Measurements from ENCODE around the gene KIAA0753. TPM values are rescaled to one million over a fixed set of nuclear protein-coding genes. Genes with fewer than 3 reads are reported as not detected.

The KIAA0753 gene
- total RNA-seq, 1 experiment from 2014 or later: 6.9 TPM

DNA sequence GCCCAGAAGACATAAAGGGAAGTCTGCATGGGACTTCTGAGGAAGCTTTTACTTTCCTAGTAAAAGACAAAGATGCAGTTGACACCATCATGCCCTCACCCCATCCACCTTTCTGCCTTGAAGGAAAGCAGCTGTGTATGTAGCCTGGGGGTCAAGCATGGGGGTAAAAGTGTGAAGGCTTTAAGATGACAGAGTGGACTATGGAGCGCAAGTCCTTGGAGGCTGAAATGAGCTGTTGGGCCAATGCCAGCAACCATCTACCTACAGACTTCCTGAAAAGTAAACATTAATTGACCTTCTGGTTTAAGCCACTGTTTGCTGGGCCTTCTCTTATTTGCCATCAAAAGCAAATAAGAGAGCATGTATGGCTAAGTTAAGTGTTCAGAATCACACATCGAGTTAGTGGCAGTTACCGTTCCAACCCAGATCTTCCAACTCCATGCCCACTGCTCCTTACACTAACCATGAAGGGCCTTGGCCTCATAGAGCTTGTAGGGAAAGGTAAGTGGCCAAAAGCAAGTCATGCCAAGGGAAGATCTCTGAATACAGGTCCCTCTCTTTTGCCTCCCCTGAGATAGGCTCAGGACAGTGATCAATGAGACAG, 42.7 kb upstream of the KIAA0753 start:
- Histone ChIP-seq H3K79me2 (ENCODE audit: low read length) (no peaks in the 10 kb centered on the region), H3K9me2 (replicated peaks; ENCODE audit: low read length) (no peaks in the 10 kb centered on the region), H3K27ac (ENCODE audit: low read length) (no peak overlapping the region), H3K4me2 (ENCODE audit: low read length) (no peak overlapping the region), H3K9ac (ENCODE audit: low read length) (no peak overlapping the region), H4K20me1 (ENCODE audit: low read length) (no peaks in the 10 kb centered on the region), H3K4me1 (ENCODE audit: insufficient read depth, low read length) (peaks cover 18% of the 10 kb centered on the region), H3K27me3 (ENCODE audit: low read length) (no peaks in the 10 kb centered on the region), H3F3A (ENCODE audit: low read length, unreplicated experiment) (no peaks in the 10 kb centered on the region), H3K4me3 (ENCODE audit: low read length) (no peak overlapping the region), H3K36me3 (ENCODE audit: low read depth, low read length) (no peaks in the 10 kb centered on the region), H2AFZ (ENCODE audit: low read length) (no peak overlapping the region), H3K9me3 (ENCODE audit: low read length) (no peaks in the 10 kb centered on the region)
- BruUV-seq (replicated peaks): no TSS peak
- no peak for ATAC-seq
- TF ChIP-seq CTCF (conservative IDR thresholded peaks at IDR 0.05; ENCODE audit: low read depth, low read length) (no peak), EZH2phosphoT487 (IDR thresholded peaks at IDR 0.05; ENCODE audit: borderline replicate concordance, low read length) (no peak), EZH2 (IDR thresholded peaks at IDR 0.05; ENCODE audit: low read length, unreplicated experiment) (no peak)
- DNase-seq: no peak
- intact Hi-C loops (cut with micrococcal nuclease): no loop called here
- ChIA-PET CTCF (no interaction called here), POLR2A (ENCODE audit: unreplicated experiment) (no interaction called here)

GRCh38 chr17:6682339-6682738, 41.8 kb upstream of the KIAA0753 start:
- peaks cover 19% of the 10 kb centered on the region for H3K4me1 ChIP-seq (ENCODE audit: insufficient read depth, low read length)
- no peak for TF ChIP-seq EZH2 (IDR thresholded peaks at IDR 0.05; ENCODE audit: low read length, unreplicated experiment)
- TF ChIP-seq CTCF (conservative IDR thresholded peaks at IDR 0.05; ENCODE audit: low read depth, low read length): no peak
- no peak for TF ChIP-seq EZH2phosphoT487 (IDR thresholded peaks at IDR 0.05; ENCODE audit: borderline replicate concordance, low read length)
- no peaks in the 10 kb centered on the region for H3K27me3 ChIP-seq (ENCODE audit: low read length)
- H3K9me2 ChIP-seq (replicated peaks; ENCODE audit: low read length): no peaks in the 10 kb centered on the region
- intact Hi-C loops (cut with micrococcal nuclease): no loop called here
- no peaks in the 10 kb centered on the region for H3K79me2 ChIP-seq (ENCODE audit: low read length)
- no peaks in the 10 kb centered on the region for H3K9me3 ChIP-seq (ENCODE audit: low read length)
- CTCF ChIA-PET: no interaction called here
- H3F3A ChIP-seq (ENCODE audit: low read length, unreplicated experiment): no peaks in the 10 kb centered on the region
- H3K27ac ChIP-seq (ENCODE audit: low read length): no peak overlapping the region
- no peaks in the 10 kb centered on the region for H3K36me3 ChIP-seq (ENCODE audit: low read depth, low read length)
- ATAC-seq: no peak
- no peak overlapping the region for H3K4me2 ChIP-seq (ENCODE audit: low read length)
- no peaks in the 10 kb centered on the region for H4K20me1 ChIP-seq (ENCODE audit: low read length)
- POLR2A ChIA-PET (ENCODE audit: unreplicated experiment): no interaction called here
- no TSS peak for BruUV-seq (replicated peaks)
- no peak overlapping the region for H3K4me3 ChIP-seq (ENCODE audit: low read length)
- H2AFZ ChIP-seq (ENCODE audit: low read length): no peak overlapping the region
- no peak overlapping the region for H3K9ac ChIP-seq (ENCODE audit: low read length)
- DNase-seq: no peak

DNA sequence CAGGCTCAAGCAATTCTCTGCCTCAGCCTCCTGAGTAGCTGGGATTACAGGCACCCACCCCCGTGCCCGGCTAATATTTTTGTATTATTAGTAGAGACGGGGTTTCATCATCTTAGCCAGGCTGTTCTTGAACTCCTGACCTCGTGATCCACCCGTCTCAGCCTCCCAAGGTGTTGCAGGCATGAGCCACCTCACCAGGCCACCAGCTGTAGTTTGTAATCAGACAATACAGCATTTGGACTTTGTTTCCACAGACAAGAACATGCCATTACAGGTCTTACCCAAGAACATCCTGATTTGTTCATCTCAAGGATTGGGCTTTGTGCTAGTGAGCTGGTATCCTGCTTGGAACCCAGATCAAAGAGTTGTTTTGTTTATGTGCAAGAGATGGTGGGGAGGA, 41.2 kb upstream of the KIAA0753 start:
- Histone ChIP-seq H3F3A (ENCODE audit: low read length, unreplicated experiment) (no peaks in the 10 kb centered on the region), H4K20me1 (ENCODE audit: low read length) (no peaks in the 10 kb centered on the region), H3K4me2 (ENCODE audit: low read length) (no peak overlapping the region), H3K9ac (ENCODE audit: low read length) (no peak overlapping the region), H3K36me3 (ENCODE audit: low read depth, low read length) (no peaks in the 10 kb centered on the region), H3K27me3 (ENCODE audit: low read length) (no peaks in the 10 kb centered on the region), H3K27ac (ENCODE audit: low read length) (no peak overlapping the region), H3K4me3 (ENCODE audit: low read length) (no peak overlapping the region), H3K9me3 (ENCODE audit: low read length) (no peaks in the 10 kb centered on the region), H3K9me2 (replicated peaks; ENCODE audit: low read length) (no peaks in the 10 kb centered on the region), H3K4me1 (ENCODE audit: insufficient read depth, low read length) (peaks cover 19% of the 10 kb centered on the region), H2AFZ (ENCODE audit: low read length) (no peak overlapping the region), H3K79me2 (ENCODE audit: low read length) (no peaks in the 10 kb centered on the region)
- POLR2A ChIA-PET (ENCODE audit: unreplicated experiment): no interaction called here
- CTCF ChIA-PET: no interaction called here
- TF ChIP-seq EZH2phosphoT487 (IDR thresholded peaks at IDR 0.05; ENCODE audit: borderline replicate concordance, low read length) (no peak), CTCF (conservative IDR thresholded peaks at IDR 0.05; ENCODE audit: low read depth, low read length) (no peak), EZH2 (IDR thresholded peaks at IDR 0.05; ENCODE audit: low read length, unreplicated experiment) (no peak)
- DNase-seq: no peak
- intact Hi-C loops (cut with micrococcal nuclease): no loop called here
- no peak for ATAC-seq
- no TSS peak for BruUV-seq (replicated peaks)
